Measurements from ENCODE around the gene ALDH7A1. TPM values are rescaled to one million over a fixed set of nuclear protein-coding genes. Genes with fewer than 3 reads are reported as not detected.
A peak's percentile ranks its signal among the peaks of the same experiment; 100 is the strongest.
"Not testable (repeated sequence)": the region's sequence is repeated elsewhere in the genome, so short reads cannot be mapped to it uniquely, and the experiment has no call there.

ALDH7A1 gene
- polyA plus RNA-seq, 2 donors, result 71.9 to 88.3 TPM

DNA sequence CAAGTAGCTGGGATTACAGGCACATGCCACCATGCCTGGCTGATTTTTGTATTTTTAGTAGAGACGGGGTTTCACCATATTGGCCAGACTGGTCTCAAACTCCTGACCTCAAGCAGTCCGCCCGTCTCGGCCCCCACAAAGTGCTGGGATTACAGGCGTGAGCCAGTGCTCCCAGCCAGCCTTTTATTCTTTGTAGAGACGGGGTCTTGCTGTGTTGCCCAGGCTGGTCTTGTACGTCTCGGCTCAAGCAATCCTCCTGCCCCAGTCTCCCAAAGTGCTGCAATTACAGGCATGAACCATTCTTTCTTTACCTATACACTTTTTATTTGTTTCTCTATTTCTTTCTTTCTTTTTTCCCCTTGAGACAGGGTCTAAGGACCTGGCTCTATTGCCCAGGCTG, 22.6 kb upstream of the ALDH7A1 start:
- H3K9me3 ChIP-seq (ENCODE audit: control insufficient read depth in 2 of 2, insufficient read depth in 1 of 2, low read depth in 1 of 2, low read length in 1 of 2); H3K36me3 ChIP-seq (ENCODE audit: control insufficient read depth in 2 of 2, insufficient read depth in 2 of 2, low read length in 1 of 2); H3K27ac ChIP-seq (ENCODE audit: low read depth in 2 of 2, low read length in 1 of 2); H3K27me3 ChIP-seq (ENCODE audit: control insufficient read depth in 1 of 2, insufficient read depth in 2 of 2, low read length in 2 of 2); H3K4me3 ChIP-seq (ENCODE audit: low read depth in 1 of 2, low read length in 2 of 2); H3K4me1 ChIP-seq (ENCODE audit: control insufficient read depth in 2 of 2, insufficient read depth in 2 of 2, low read length in 1 of 2): not testable (repeated sequence)
- 96% methylated on average over 8 of the region's 8 CpGs for WGBS, 2 donors

GRCh38 chr5:126615286-126615685, 20.3 kb upstream of the ALDH7A1 start:
- Histone ChIP-seq H3K4me3 (ENCODE audit: low read depth in 1 of 2, low read length in 2 of 2) (no peak overlapping the region), H3K27me3 (ENCODE audit: control insufficient read depth in 1 of 2, insufficient read depth in 2 of 2, low read length in 2 of 2) (no peaks in the 10 kb centered on the region), H3K36me3 (ENCODE audit: control insufficient read depth in 2 of 2, insufficient read depth in 2 of 2, low read length in 1 of 2) (peaks cover 3 to 7% of the 10 kb centered on the region in 2 donors), H3K4me1 (ENCODE audit: control insufficient read depth in 2 of 2, insufficient read depth in 2 of 2, low read length in 1 of 2) (no peaks in the 10 kb centered on the region), H3K27ac (ENCODE audit: low read depth in 2 of 2, low read length in 1 of 2) (no peak overlapping the region), H3K9me3 (ENCODE audit: control insufficient read depth in 2 of 2, insufficient read depth in 1 of 2, low read depth in 1 of 2, low read length in 1 of 2) (no peaks in the 10 kb centered on the region)
- 73 to 90% methylated on average over 4 of the region's 4 CpGs for WGBS, 2 donors

GRCh38 chr5:126613941-126614592, 19.0 kb upstream of the ALDH7A1 start:
- H3K27ac ChIP-seq (ENCODE audit: low read depth in 2 of 2, low read length in 1 of 2), result no peak overlapping the region
- H3K9me3 ChIP-seq (ENCODE audit: control insufficient read depth in 2 of 2, insufficient read depth in 1 of 2, low read depth in 1 of 2, low read length in 1 of 2), result no peaks in the 10 kb centered on the region

GRCh38 chr5:126610616-126611015, 15.6 kb upstream of the ALDH7A1 start:
- no peaks in the 10 kb centered on the region for H3K9me3 ChIP-seq (ENCODE audit: control insufficient read depth in 2 of 2, insufficient read depth in 1 of 2, low read depth in 1 of 2, low read length in 1 of 2)
- WGBS, 2 donors, result 97 to 98% methylated on average over 6 of the region's 6 CpGs

More at GRCh38 chr5:126613941-126614592, 19.0 kb upstream of the ALDH7A1 start:
- WGBS, 2 donors, result 92% methylated on average over 7 of the region's 7 CpGs
- Histone ChIP-seq H3K27me3 (ENCODE audit: control insufficient read depth in 1 of 2, insufficient read depth in 2 of 2, low read length in 2 of 2) (no peaks in the 10 kb centered on the region), H3K36me3 (ENCODE audit: control insufficient read depth in 2 of 2, insufficient read depth in 2 of 2, low read length in 1 of 2) (peaks cover 0 to 7% of the 10 kb centered on the region in 2 donors), H3K4me1 (ENCODE audit: control insufficient read depth in 2 of 2, insufficient read depth in 2 of 2, low read length in 1 of 2) (no peaks in the 10 kb centered on the region), H3K4me3 (ENCODE audit: low read depth in 1 of 2, low read length in 2 of 2) (no peak overlapping the region)

DNA sequence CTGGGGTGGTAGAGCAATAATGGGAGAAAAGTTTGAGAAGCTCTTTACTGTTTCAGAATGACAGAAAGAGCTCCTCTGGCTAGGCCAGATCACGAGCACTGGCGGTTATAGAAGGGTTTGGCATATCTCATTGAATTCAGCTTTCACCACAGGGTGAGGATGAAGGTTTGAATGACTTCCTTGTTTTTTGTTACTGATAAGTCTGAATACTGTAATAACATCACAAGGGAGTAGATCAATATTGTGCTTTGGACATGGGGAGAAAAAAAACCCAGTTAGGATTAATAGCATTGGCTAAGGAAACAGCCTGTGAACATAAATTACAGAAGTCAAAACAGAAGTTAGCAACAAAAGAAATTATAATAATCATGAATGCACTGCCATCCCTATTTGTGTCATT, 15.1 kb upstream of the ALDH7A1 start:
- no peaks in the 10 kb centered on the region for H3K27me3 ChIP-seq (ENCODE audit: control insufficient read depth in 1 of 2, insufficient read depth in 2 of 2, low read length in 2 of 2)
- no peak overlapping the region for H3K4me3 ChIP-seq (ENCODE audit: low read depth in 1 of 2, low read length in 2 of 2)
- no peaks in the 10 kb centered on the region for H3K4me1 ChIP-seq (ENCODE audit: control insufficient read depth in 2 of 2, insufficient read depth in 2 of 2, low read length in 1 of 2)
- 74 to 91% methylated on average over 2 of the region's 2 CpGs for WGBS, 2 donors
- no peaks in the 10 kb centered on the region for H3K36me3 ChIP-seq (ENCODE audit: control insufficient read depth in 2 of 2, insufficient read depth in 2 of 2, low read length in 1 of 2)
- H3K9me3 ChIP-seq (ENCODE audit: control insufficient read depth in 2 of 2, insufficient read depth in 1 of 2, low read depth in 1 of 2, low read length in 1 of 2), result no peaks in the 10 kb centered on the region
- no peak overlapping the region for H3K27ac ChIP-seq (ENCODE audit: low read depth in 2 of 2, low read length in 1 of 2)

More at GRCh38 chr5:126610616-126611015, 15.6 kb upstream of the ALDH7A1 start:
- Histone ChIP-seq H3K27ac (ENCODE audit: low read depth in 2 of 2, low read length in 1 of 2) (no peak overlapping the region), H3K27me3 (ENCODE audit: control insufficient read depth in 1 of 2, insufficient read depth in 2 of 2, low read length in 2 of 2) (no peaks in the 10 kb centered on the region), H3K4me3 (ENCODE audit: low read depth in 1 of 2, low read length in 2 of 2) (no peak overlapping the region), H3K36me3 (ENCODE audit: control insufficient read depth in 2 of 2, insufficient read depth in 2 of 2, low read length in 1 of 2) (no peaks in the 10 kb centered on the region), H3K4me1 (ENCODE audit: control insufficient read depth in 2 of 2, insufficient read depth in 2 of 2, low read length in 1 of 2) (no peaks in the 10 kb centered on the region)

DNA sequence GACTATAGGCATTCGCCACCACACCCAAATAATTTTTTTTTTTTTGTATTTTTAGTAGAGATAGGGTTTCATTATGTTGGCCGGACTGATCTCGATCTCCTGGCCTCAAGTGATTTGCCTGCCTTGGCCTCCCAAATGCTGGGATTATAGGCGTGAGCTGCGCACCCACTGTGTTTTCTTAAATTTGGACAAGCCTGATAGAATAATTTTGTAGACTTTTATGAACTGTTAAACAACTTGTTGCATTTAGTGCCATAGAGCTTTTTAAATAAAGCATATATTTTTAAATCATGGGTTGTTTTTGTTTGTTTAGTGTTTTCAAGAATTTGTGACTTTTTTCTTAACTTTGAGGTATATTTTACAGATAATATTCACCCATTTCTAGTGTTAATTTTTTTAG, 10.5 kb upstream of the ALDH7A1 start:
- H3K27me3 ChIP-seq (ENCODE audit: control insufficient read depth in 1 of 2, insufficient read depth in 2 of 2, low read length in 2 of 2), result no peaks in the 10 kb centered on the region
- peaks cover 4 to 5% of the 10 kb centered on the region in 2 donors for H3K36me3 ChIP-seq (ENCODE audit: control insufficient read depth in 2 of 2, insufficient read depth in 2 of 2, low read length in 1 of 2)
- peaks cover 6 to 8% of the 10 kb centered on the region in 2 donors for H3K4me1 ChIP-seq (ENCODE audit: control insufficient read depth in 2 of 2, insufficient read depth in 2 of 2, low read length in 1 of 2)
- H3K27ac ChIP-seq (ENCODE audit: low read depth in 2 of 2, low read length in 1 of 2), result no peak overlapping the region
- H3K4me3 ChIP-seq (ENCODE audit: low read depth in 1 of 2, low read length in 2 of 2), result no peak overlapping the region
- no peaks in the 10 kb centered on the region for H3K9me3 ChIP-seq (ENCODE audit: control insufficient read depth in 2 of 2, insufficient read depth in 1 of 2, low read depth in 1 of 2, low read length in 1 of 2)
- WGBS, 2 donors, result 84 to 87% methylated on average over 5 of the region's 5 CpGs

- Histone ChIP-seq H3K9me3 (ENCODE audit: control insufficient read depth in 2 of 2, insufficient read depth in 1 of 2, low read depth in 1 of 2, low read length in 1 of 2) (no peaks in the 10 kb centered on the region), H3K27me3 (ENCODE audit: control insufficient read depth in 1 of 2, insufficient read depth in 2 of 2, low read length in 2 of 2) (no peaks in the 10 kb centered on the region), H3K27ac (ENCODE audit: low read depth in 2 of 2, low read length in 1 of 2) (no peak overlapping the region), H3K4me3 (ENCODE audit: low read depth in 1 of 2, low read length in 2 of 2) (no peak overlapping the region), H3K4me1 (ENCODE audit: control insufficient read depth in 2 of 2, insufficient read depth in 2 of 2, low read length in 1 of 2) (peaks cover 8 to 11% of the 10 kb centered on the region in 2 donors), H3K36me3 (ENCODE audit: control insufficient read depth in 2 of 2, insufficient read depth in 2 of 2, low read length in 1 of 2) (peaks cover 4 to 5% of the 10 kb centered on the region in 2 donors)
- WGBS, 2 donors, result 80 to 83% methylated on average over 6 of the region's 6 CpGs
Measured at GRCh38 chr5:126603402-126603991, 8.5 kb upstream of the ALDH7A1 start.

- no peaks in the 10 kb centered on the region for H3K9me3 ChIP-seq (ENCODE audit: control insufficient read depth in 2 of 2, insufficient read depth in 1 of 2, low read depth in 1 of 2, low read length in 1 of 2)
- H3K4me3 ChIP-seq (ENCODE audit: low read depth in 1 of 2, low read length in 2 of 2), result peak within 1 kb of the TSS; percentile 88 to 100
- H3K4me1 ChIP-seq (ENCODE audit: control insufficient read depth in 2 of 2, insufficient read depth in 2 of 2, low read length in 1 of 2), result peaks cover 8 to 11% of the 10 kb centered on the region in 2 donors
- H3K27me3 ChIP-seq (ENCODE audit: control insufficient read depth in 1 of 2, insufficient read depth in 2 of 2, low read length in 2 of 2), result no peaks in the 10 kb centered on the region
- peaks cover 4 to 5% of the 10 kb centered on the region in 2 donors for H3K36me3 ChIP-seq (ENCODE audit: control insufficient read depth in 2 of 2, insufficient read depth in 2 of 2, low read length in 1 of 2)
- WGBS, 2 donors, result 3% methylated on average over 58 to 79 of the region's 79 CpGs
- peak within 1 kb of the TSS; percentile 93 to 94 for H3K27ac ChIP-seq (ENCODE audit: low read depth in 2 of 2, low read length in 1 of 2)
Measured at GRCh38 chr5:126600631-126601511, 5.9 kb upstream of the ALDH7A1 start, which contains the start of gene PHAX. Gene PHAX (plus strand): TSS chr5:126600947. CDS start chr5:126600963, 16 bp downstream.

- Histone ChIP-seq H3K27ac (ENCODE audit: low read depth in 2 of 2, low read length in 1 of 2) (peak overlapping the region; percentile 93 to 94), H3K4me3 (ENCODE audit: low read depth in 1 of 2, low read length in 2 of 2) (peak overlapping the region; percentile 22 to 88), H3K4me1 (ENCODE audit: control insufficient read depth in 2 of 2, insufficient read depth in 2 of 2, low read length in 1 of 2) (peaks cover 8 to 11% of the 10 kb centered on the region in 2 donors)
- whole genome bisulfite sequencing, 2 donors, result 57 to 58% methylated on average over 15 of the region's 15 CpGs
- H3K36me3 ChIP-seq (ENCODE audit: control insufficient read depth in 2 of 2, insufficient read depth in 2 of 2, low read length in 1 of 2); H3K9me3 ChIP-seq (ENCODE audit: control insufficient read depth in 2 of 2, insufficient read depth in 1 of 2, low read depth in 1 of 2, low read length in 1 of 2); H3K27me3 ChIP-seq (ENCODE audit: control insufficient read depth in 1 of 2, insufficient read depth in 2 of 2, low read length in 2 of 2): not testable (repeated sequence)
Measured at GRCh38 chr5:126599971-126600630, 5.1 kb upstream of the ALDH7A1 start.

All from esophagus (tissue), 2 donors.